Epidermal melanocyte (primary cell): Measurements from ENCODE around the gene IL10RA.
"Not testable (repeated sequence)": the region's sequence is repeated elsewhere in the genome, so short reads cannot be mapped to it uniquely, and the experiment has no call there.

Experiments
- DNase-seq: peaks from one replicate; pipeline ENCODE4 v3.0.0; 2011; ENCODE audit warnings: low spot score; ENCODE audit not compliant: insufficient read length

The IL10RA gene

GRCh38 chr11:117961896-117962295 is 24.3 kb upstream of the IL10RA start:
- no peak for DNase-seq

GRCh38 chr11:117962826-117963225 is 23.4 kb upstream of the IL10RA start:
- DNase-seq: no peak

- no peak for DNase-seq
These were observed 19.3 kb upstream of the IL10RA start for GRCh38 chr11:117966908-117967307.

GRCh38 chr11:117969160-117969991 is 16.8 kb upstream of the IL10RA start:
- DNase-seq: no peak

- DNase-seq: no peak
These were observed 15.7 kb upstream of the IL10RA start for GRCh38 chr11:117970400-117971024.

- DNase-seq: no peak
These were observed 14.2 kb upstream of the IL10RA start for GRCh38 chr11:117972044-117972443.

- DNase-seq: no peak
These were observed 13.3 kb upstream of the IL10RA start for GRCh38 chr11:117972629-117973502.

GRCh38 chr11:117973503-117973860 is 12.7 kb upstream of the IL10RA start:
- no peak for DNase-seq

- DNase-seq: no peak
These were observed 9.7 kb upstream of the IL10RA start for GRCh38 chr11:117976445-117976844.

- no peak for DNase-seq
These were observed 9.2 kb upstream of the IL10RA start for GRCh38 chr11:117977029-117977428.

GRCh38 chr11:117977612-117978264 is 8.5 kb upstream of the IL10RA start:
- DNase-seq: not testable (repeated sequence)

GRCh38 chr11:117978291-117978910 is 7.8 kb upstream of the IL10RA start:
- DNase-seq: not testable (repeated sequence)

GRCh38 chr11:117978991-117979390 is 7.2 kb upstream of the IL10RA start:
- no peak for DNase-seq

- DNase-seq: no peak
These were observed 6.5 kb upstream of the IL10RA start for GRCh38 chr11:117979481-117980211.

- DNase-seq: no peak
These were observed 5.9 kb upstream of the IL10RA start for GRCh38 chr11:117980280-117980679.

GRCh38 chr11:117980720-117981119 is 5.5 kb upstream of the IL10RA start:
- DNase-seq: no peak

- no peak for DNase-seq
These were observed 3.1 kb upstream of the IL10RA start for GRCh38 chr11:117983163-117983475.

- no peak for DNase-seq
These were observed 1.7 kb upstream of the IL10RA start for GRCh38 chr11:117984476-117984875.

- no peak for DNase-seq
These were observed 884 bp downstream of the IL10RA start for GRCh38 chr11:117986981-117987574.
